Transverse colon (tissue), 4 donors: ENCODE measurements around the gene PRRG2.

Experiments
- CTCF ChIP-seq, 5 experiments: fragments of 200-600 bp in 3 of 5; fragments of 450-650 bp in 2 of 5; sonication (generic) in 3 of 5; IDR thresholded peaks; 1 replicate in 2 of 5; 2 replicates in 3 of 5; pipeline ENCODE4 v1.5.1; 2016 to 2017; ENCODE audit warnings: antibody characterized with exemption in 5 of 5, inconsistent platforms in 3 of 5, mild to moderate bottlenecking in 2 of 5, moderate library complexity in 1 of 5
- EP300 ChIP-seq: sonication (generic); formaldehyde crosslinking; IDR thresholded peaks from one replicate; pipeline ENCODE4 v1.6.1; 2017; ENCODE audit warnings: antibody characterized with exemption, low read depth
- POLR2AphosphoS5 ChIP-seq, 3 donors: sonication (generic); formaldehyde crosslinking; IDR thresholded peaks; one replicate each; pipeline ENCODE4 v1.6.1; 2016; ENCODE audit warnings: antibody characterized with exemption in 3 of 3

GRCh38 chr19:49579947-49580263 is 1.2 kb upstream of the PRRG2 start:
- TF ChIP-seq POLR2AphosphoS5 (IDR thresholded peaks at IDR 0.05) (no peak), CTCF (IDR thresholded peaks at IDR 0.05) (no peak), EP300 (no peak)
